Muscle layer of colon (tissue), 2 donors: ENCODE results near the gene ARHGAP26.

ENCODE experiments used
- H3K27ac ChIP-seq: one replicate; pipeline ENCODE4 v1.7.0; 2013; ENCODE audit warnings: low read depth, mild to moderate bottlenecking, low read length, moderate library complexity
- H3K27me3 ChIP-seq, 2 donors: one replicate each; pipeline ENCODE4 v1.7.0; 2013; ENCODE audit warnings: low read length in 2 of 2, mild to moderate bottlenecking in 2 of 2; ENCODE audit not compliant: insufficient read depth in 2 of 2, control insufficient read depth in 1 of 2
- H3K36me3 ChIP-seq: one replicate; pipeline ENCODE4 v1.7.0; 2013; ENCODE audit warnings: mild to moderate bottlenecking, low read length; ENCODE audit not compliant: insufficient read depth
- H3K4me1 ChIP-seq: one replicate; pipeline ENCODE4 v1.7.0; 2013; ENCODE audit warnings: mild to moderate bottlenecking, low read length; ENCODE audit not compliant: insufficient read depth
- H3K4me3 ChIP-seq, 2 donors: one replicate each; pipeline ENCODE4 v1.7.0; 2013; ENCODE audit warnings: low read length in 2 of 2, low read depth in 1 of 2, mild to moderate bottlenecking in 1 of 2, moderate library complexity in 1 of 2
- H3K9ac ChIP-seq: one replicate; pipeline ENCODE4 v1.7.0; 2013; ENCODE audit warnings: low read length
- H3K9me3 ChIP-seq: one replicate; pipeline ENCODE4 v1.7.0; 2013; ENCODE audit warnings: mild to moderate bottlenecking, low read length
- donor health status: abdominal sarcoma.
- donor health status: Adenocarcinoma of cecum.

Gene ARHGAP26

GRCh38 chr5:143262393-143263174 lies 492.4 kb downstream of the ARHGAP26 start:
- Histone ChIP-seq H3K9ac (no peak overlapping the region), H3K27ac (no peak overlapping the region)

DNA sequence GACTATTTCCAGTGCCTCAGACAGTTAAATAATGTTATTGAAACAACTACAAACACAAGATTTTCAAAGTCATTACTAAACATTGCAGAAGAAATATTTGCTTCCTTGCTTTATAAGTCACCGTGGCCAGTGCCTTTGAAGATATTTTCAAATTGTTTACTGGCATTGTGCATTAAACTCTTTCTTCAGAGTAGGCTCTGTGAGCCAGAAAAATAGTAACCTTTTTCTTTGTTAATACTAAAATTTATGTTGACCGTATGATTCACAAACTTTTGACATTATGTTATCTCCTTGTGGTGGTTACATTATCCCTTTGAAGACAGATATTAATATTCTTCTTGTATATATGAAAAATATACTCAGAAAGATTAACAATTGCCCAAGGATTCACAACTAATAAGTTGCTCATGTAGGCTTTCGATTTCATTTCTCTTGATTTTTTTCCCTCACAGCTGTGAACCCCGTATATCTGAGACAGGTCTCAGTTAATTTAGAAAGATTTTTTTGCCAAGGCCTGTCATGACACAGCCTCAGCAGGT lies 493.2 kb downstream of the ARHGAP26 start:
- no peaks in the 10 kb centered on the region for H3K4me1 ChIP-seq
- no peaks in the 10 kb centered on the region for H3K36me3 ChIP-seq
- H3K4me3 ChIP-seq, result no peak overlapping the region
- no peaks in the 10 kb centered on the region for H3K27me3 ChIP-seq
- H3K9me3 ChIP-seq, result no peaks in the 10 kb centered on the region
- H3K9ac ChIP-seq, result no peak overlapping the region
- H3K27ac ChIP-seq, result no peak overlapping the region

More at GRCh38 chr5:143262393-143263174, 492.4 kb downstream of the ARHGAP26 start:
- no peaks in the 10 kb centered on the region for H3K4me1 ChIP-seq
- no peaks in the 10 kb centered on the region for H3K27me3 ChIP-seq
- no peak overlapping the region for H3K4me3 ChIP-seq
- no peaks in the 10 kb centered on the region for H3K36me3 ChIP-seq
- H3K9me3 ChIP-seq, result no peaks in the 10 kb centered on the region

- no peak overlapping the region for H3K9ac ChIP-seq
- no peaks in the 10 kb centered on the region for H3K4me1 ChIP-seq
- H3K4me3 ChIP-seq, result no peak overlapping the region
- H3K27ac ChIP-seq, result no peak overlapping the region
- no peaks in the 10 kb centered on the region for H3K36me3 ChIP-seq
- H3K9me3 ChIP-seq, result no peaks in the 10 kb centered on the region
- H3K27me3 ChIP-seq, result no peaks in the 10 kb centered on the region
Measured at GRCh38 chr5:143265995-143266394, 495.8 kb downstream of the ARHGAP26 start.

DNA sequence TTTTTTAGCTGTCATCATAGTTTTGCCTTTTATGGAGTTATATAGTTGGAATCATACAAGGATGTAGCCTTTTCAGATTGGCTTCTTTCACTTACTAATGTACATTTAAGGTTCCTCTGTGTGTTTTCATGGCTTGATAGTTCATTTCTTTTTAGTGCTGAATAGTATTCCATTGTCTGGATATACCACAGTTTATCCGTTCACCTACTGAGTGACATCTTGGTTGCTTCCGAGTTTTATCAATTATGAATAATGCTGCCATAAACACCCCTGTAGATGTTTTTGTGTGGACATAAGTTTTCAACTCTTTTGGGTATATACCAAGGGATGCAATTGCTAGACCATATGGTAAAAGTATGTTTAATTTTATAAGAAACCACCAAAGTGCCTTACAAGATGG lies 497.0 kb downstream of the ARHGAP26 start:
- no peak overlapping the region for H3K4me3 ChIP-seq
- no peak overlapping the region for H3K9ac ChIP-seq
- no peaks in the 10 kb centered on the region for H3K36me3 ChIP-seq
- H3K27me3 ChIP-seq, result no peaks in the 10 kb centered on the region
- H3K9me3 ChIP-seq, result no peaks in the 10 kb centered on the region
- H3K4me1 ChIP-seq, result no peaks in the 10 kb centered on the region
- H3K27ac ChIP-seq, result no peak overlapping the region

- no peaks in the 10 kb centered on the region for H3K9me3 ChIP-seq
- H3K4me1 ChIP-seq, result no peaks in the 10 kb centered on the region
- H3K36me3 ChIP-seq, result no peaks in the 10 kb centered on the region
- H3K27ac ChIP-seq, result no peak overlapping the region
- no peak overlapping the region for H3K4me3 ChIP-seq
- no peak overlapping the region for H3K9ac ChIP-seq
- H3K27me3 ChIP-seq, result no peaks in the 10 kb centered on the region
Measured at GRCh38 chr5:143268388-143268787, 498.2 kb downstream of the ARHGAP26 start.

DNA sequence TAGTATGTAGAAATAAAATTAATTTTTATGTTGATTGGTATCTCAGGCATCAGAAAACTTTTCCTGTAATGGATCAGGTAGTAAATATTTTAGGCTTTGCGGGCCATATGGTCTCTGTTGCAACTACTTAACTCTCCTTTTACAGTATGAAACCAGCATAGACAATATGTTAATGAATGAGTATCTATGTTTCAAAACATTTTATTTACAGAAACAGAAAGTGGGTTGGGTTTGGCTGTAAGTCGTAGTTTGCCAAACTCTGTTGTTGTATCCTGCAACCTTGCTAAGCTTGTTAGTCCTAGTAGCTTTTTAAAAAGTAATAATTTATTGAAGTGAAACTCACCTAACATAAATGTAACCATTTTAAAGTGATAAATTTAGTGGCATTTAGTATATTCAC lies 501.3 kb downstream of the ARHGAP26 start:
- Histone ChIP-seq H3K4me3 (no peak overlapping the region), H3K4me1 (no peaks in the 10 kb centered on the region), H3K27ac (no peak overlapping the region), H3K9me3 (no peaks in the 10 kb centered on the region), H3K9ac (no peak overlapping the region), H3K27me3 (no peaks in the 10 kb centered on the region), H3K36me3 (no peaks in the 10 kb centered on the region)

- H3K9me3 ChIP-seq, result no peaks in the 10 kb centered on the region
- no peak overlapping the region for H3K27ac ChIP-seq
- H3K9ac ChIP-seq, result no peak overlapping the region
- peaks cover 3% of the 10 kb centered on the region for H3K36me3 ChIP-seq
- H3K4me3 ChIP-seq, result no peak overlapping the region
- no peaks in the 10 kb centered on the region for H3K4me1 ChIP-seq
- H3K27me3 ChIP-seq, result no peaks in the 10 kb centered on the region
Measured at GRCh38 chr5:143274952-143275351, 504.8 kb downstream of the ARHGAP26 start.

- Histone ChIP-seq H3K27ac (no peak overlapping the region), H3K9ac (no peak overlapping the region), H3K27me3 (no peaks in the 10 kb centered on the region), H3K36me3 (peaks cover 7% of the 10 kb centered on the region), H3K4me3 (no peak overlapping the region), H3K4me1 (no peaks in the 10 kb centered on the region), H3K9me3 (no peaks in the 10 kb centered on the region)
Measured at GRCh38 chr5:143275512-143276363, 505.6 kb downstream of the ARHGAP26 start.

DNA sequence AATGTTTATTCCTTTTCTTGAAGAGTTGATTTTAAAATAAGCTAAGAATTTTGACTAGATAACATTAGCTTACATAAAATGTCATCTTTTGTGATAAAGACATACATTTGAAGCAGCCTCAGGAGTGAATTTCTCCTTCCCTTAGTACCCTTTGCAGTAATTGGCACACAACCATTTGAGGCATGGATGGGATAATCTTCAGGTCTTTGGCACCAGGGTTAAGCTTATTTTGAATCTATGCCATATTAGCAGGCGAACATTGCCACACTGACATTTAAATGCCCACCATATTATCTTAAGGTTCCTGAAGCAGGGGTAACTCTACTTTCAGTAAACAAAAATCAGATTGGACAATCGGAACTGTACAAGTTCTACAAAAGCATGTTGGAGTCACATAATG lies 507.4 kb downstream of the ARHGAP26 start:
- no peaks in the 10 kb centered on the region for H3K4me1 ChIP-seq
- H3K9me3 ChIP-seq, result no peaks in the 10 kb centered on the region
- peaks cover 8% of the 10 kb centered on the region for H3K36me3 ChIP-seq
- H3K27ac ChIP-seq, result no peak overlapping the region
- H3K4me3 ChIP-seq, result no peak overlapping the region
- no peaks in the 10 kb centered on the region for H3K27me3 ChIP-seq
- no peak overlapping the region for H3K9ac ChIP-seq
